SK-N-SH (cell line): ENCODE results near the gene OR4K14. TPM values are rescaled to one million over a fixed set of nuclear protein-coding genes. Genes with fewer than 3 reads are reported as not detected.

ENCODE experiments used
- polyA plus RNA-seq, 3 experiments: library from polyadenylated mRNA; depleted of rRNA; stranded (reverse); fragments of >200 nt; gene quantifications; 2 replicates each; pipeline ENCODE4 v1.2.3, GENCODE V29; 2012

OR4K14 gene
- polyA plus RNA-seq, 1 of the 3 experiments (the other 2 are of a cell fraction): not detected

Other genes starting within 250 kb of the OR4K14 start
- gene OR4M1, start 245.8 kb downstream of the OR4K14 start, polyA plus RNA-seq (2012; rRNA removed): not detected in 2 replicates
- not detected in 2 replicates for gene OR4N2, start 215.5 kb downstream of the OR4K14 start, polyA plus RNA-seq (2012; rRNA removed)
- not detected in 2 replicates for gene OR4K2, start 144.2 kb downstream of the OR4K14 start, polyA plus RNA-seq (2012; rRNA removed)
- not detected in 2 replicates for gene OR4K5, start 98.7 kb downstream of the OR4K14 start, polyA plus RNA-seq (2012; rRNA removed)
- not detected in 2 replicates for gene OR4K1, start 88.4 kb downstream of the OR4K14 start, polyA plus RNA-seq (2012; rRNA removed)
- gene OR4K15, start 43.7 kb downstream of the OR4K14 start, polyA plus RNA-seq (2012; rRNA removed): not detected in 2 replicates
- gene OR4Q2, start 17.1 kb downstream of the OR4K14 start, polyA plus RNA-seq (2012; rRNA removed): not detected in 2 replicates
- not detected in 2 replicates for gene OR4K13, start 16.7 kb upstream of the OR4K14 start, polyA plus RNA-seq (2012; rRNA removed)
- gene OR4L1, start 40.7 kb upstream of the OR4K14 start, polyA plus RNA-seq (2012; rRNA removed): not detected in 2 replicates
- gene OR4K17, start 91.4 kb upstream of the OR4K14 start, polyA plus RNA-seq (2012; rRNA removed): not detected in 2 replicates
- gene OR4N5, start 119.5 kb upstream of the OR4K14 start, polyA plus RNA-seq (2012; rRNA removed): not detected in 2 replicates
- gene OR11G2, start 171.6 kb upstream of the OR4K14 start, polyA plus RNA-seq (2012; rRNA removed): not detected in 2 replicates
- gene OR11H6, start 204.4 kb upstream of the OR4K14 start, polyA plus RNA-seq (2012; rRNA removed): not detected in 2 replicates
- gene OR11H7, start 209.7 kb upstream of the OR4K14 start, polyA plus RNA-seq (2012; rRNA removed): not detected in 2 replicates
- not detected in 2 replicates for gene OR11H4, start 220.0 kb upstream of the OR4K14 start, polyA plus RNA-seq (2012; rRNA removed)